Measurements from ENCODE around the gene FNBP1.
"Not testable (repeated sequence)": the region's sequence is repeated elsewhere in the genome, so short reads cannot be mapped to it uniquely, and the experiment has no call there.

FNBP1 gene

GRCh38 chr9:129991139-129991538 is 51.9 kb downstream of the FNBP1 start:
- not testable (repeated sequence) for DNase-seq (ENCODE audit: low read depth)

- no peak for DNase-seq (ENCODE audit: low read depth)
Observed at GRCh38 chr9:129990269-129991010, 52.5 kb downstream of the FNBP1 start.

DNA sequence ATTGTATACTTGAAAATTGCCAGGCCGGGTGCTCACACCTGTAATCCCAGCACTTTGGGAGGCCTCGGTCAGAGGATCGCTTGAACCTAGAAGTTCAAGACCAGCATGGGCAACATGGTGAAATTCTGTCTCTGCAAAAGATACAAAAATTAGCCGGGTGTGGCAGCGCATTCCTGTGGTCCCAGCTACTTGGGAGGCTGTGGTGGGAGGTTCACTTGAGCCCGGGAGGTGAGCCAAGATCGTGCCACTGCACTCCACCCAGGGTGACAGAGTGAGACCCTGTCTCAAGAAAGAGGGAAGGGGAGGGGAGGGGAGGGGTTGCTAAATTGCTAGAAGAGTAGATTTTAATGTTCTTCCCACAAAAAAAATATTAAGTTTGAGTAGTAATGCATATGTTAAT is 53.2 kb downstream of the FNBP1 start:
- DNase-seq (ENCODE audit: low read depth) = no peak

- DNase-seq (ENCODE audit: low read depth) = no peak
Observed at GRCh38 chr9:129989362-129989708, 53.7 kb downstream of the FNBP1 start.

- DNase-seq (ENCODE audit: low read depth) = no peak
Observed at GRCh38 chr9:129988607-129989361, 54.2 kb downstream of the FNBP1 start.

- DNase-seq (ENCODE audit: low read depth) = no peak
Observed at GRCh38 chr9:129987941-129988340, 55.0 kb downstream of the FNBP1 start.

GRCh38 chr9:129987047-129987446 is 55.9 kb downstream of the FNBP1 start:
- DNase-seq (ENCODE audit: low read depth) = no peak

GRCh38 chr9:129984589-129984988 is 58.4 kb downstream of the FNBP1 start:
- DNase-seq (ENCODE audit: low read depth) = not testable (repeated sequence)

DNA sequence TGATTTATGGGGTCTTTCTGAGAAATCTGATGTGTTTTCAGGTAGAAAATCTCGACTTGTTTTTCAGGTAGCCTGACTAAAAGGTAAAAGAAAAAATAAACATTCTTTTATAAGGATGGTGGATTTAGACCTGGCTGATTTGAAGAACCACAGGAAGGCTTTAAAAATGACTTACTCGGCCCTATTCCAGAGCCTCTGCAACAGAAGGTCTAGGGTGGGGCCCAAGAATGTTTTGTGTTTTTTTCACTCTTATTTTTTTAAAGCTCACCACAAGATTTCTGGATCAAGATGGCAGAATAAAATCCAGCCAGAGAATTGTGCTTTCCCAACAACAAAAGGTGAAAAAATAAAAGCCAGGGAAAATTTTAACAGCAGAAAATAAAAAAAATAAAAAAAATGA is 59.1 kb downstream of the FNBP1 start:
- no peak for DNase-seq (ENCODE audit: low read depth)

GRCh38 chr9:129981180-129981907 is 61.6 kb downstream of the FNBP1 start:
- no peak for DNase-seq (ENCODE audit: low read depth)

GRCh38 chr9:129980224-129980623 is 62.8 kb downstream of the FNBP1 start:
- DNase-seq (ENCODE audit: low read depth) = not testable (repeated sequence)

- no peak for DNase-seq (ENCODE audit: low read depth)
Observed at GRCh38 chr9:129979071-129979745, 63.8 kb downstream of the FNBP1 start.

DNA sequence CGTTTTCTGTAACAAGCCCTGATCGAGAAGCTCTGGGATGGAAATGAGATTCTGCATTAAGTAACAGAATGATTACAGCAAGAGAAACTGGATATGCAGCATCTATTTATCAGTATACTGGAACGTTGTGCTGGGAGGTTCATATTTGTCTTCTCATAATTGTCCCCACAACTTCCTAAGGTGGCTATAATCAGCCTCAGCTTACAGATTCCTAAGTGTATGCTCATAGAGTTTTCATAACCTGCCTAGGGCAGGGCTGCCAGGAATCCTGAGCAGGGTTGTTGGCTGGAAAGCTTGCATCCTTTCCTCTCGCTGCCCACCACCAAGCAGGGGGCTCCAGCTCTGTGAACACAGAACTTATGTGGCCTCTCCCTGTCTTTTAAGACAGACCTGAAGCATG is 70.2 kb downstream of the FNBP1 start:
- DNase-seq (ENCODE audit: low read depth) = no peak

DNA sequence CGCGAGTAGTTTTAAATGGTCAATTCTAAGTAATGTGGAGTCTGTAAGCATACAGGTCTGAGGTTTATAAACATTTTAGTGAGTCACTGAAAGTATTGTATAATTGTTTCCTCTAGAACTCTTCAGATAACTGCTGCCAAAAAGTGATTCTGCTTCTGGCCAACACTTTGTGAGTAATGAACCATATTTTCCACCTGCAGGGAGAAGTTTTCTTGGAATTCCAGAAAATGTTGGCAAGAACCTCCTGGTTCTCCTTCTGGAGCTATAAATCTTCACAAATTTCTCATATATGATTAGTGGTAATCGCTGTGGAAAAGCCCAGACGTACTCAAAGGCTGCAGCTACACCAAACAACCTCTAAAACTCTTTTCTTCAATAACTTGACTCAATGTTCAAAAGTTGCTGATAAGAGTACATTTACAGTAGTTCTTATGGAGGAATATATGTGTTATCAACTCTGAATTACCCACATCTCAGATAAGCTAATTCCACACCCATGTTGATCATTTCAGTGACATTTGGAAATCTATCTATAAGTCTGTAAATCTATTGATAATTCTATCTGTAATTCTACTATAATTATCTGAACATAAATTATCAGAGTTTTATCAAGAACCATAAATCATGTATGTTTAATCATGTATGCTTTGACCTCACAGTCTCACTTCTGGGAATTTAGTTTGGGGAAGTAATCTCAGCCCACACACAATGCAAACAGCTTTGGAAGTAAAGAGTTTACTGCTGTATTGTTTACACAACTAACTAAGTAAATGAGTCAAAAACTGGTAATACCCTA is 74.1 kb downstream of the FNBP1 start:
- peak; percentile 58 for DNase-seq (ENCODE audit: low read depth)

DNA sequence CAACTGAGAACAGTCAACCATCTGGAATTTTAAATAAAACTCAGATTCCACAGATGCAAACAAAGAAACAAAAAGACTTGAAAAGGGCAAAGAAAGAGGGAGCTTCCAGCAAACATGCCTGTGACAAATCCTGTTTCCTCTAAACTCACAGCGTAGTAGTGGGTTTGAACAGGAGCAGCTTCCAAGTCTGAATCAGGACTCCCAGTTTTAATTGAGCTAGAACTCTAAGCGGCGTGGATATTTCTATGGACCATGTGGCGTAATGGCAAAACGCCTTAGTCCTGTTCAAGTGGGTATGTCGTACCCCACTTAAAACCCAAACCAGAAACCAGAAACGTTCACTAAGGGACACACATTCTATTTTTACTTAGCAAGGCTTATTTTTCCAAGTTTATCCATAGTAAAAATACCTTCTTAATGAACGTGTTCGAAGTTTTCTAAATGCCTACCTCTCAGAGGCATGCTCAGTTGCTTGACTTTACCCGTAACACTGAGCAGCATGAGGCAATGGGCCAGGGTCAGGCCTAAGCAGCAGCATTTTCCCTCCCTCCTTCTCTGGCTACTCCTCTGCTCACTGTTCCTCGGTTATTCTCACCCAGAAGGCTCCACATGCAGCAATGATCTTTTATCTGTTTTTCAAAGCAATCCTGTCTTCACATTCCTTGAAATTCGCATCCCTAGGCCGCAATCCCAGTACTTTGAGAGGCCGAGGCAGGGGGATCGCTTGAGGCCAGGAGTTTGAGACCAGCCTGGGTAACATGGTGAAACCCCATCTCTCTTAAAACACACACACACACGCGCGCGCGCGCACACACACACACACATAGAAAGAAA is 77.9 kb downstream of the FNBP1 start:
- no peak for DNase-seq (ENCODE audit: low read depth)

- no peak for DNase-seq (ENCODE audit: low read depth)
Observed at GRCh38 chr9:129962889-129963703, 79.9 kb downstream of the FNBP1 start.

DNA sequence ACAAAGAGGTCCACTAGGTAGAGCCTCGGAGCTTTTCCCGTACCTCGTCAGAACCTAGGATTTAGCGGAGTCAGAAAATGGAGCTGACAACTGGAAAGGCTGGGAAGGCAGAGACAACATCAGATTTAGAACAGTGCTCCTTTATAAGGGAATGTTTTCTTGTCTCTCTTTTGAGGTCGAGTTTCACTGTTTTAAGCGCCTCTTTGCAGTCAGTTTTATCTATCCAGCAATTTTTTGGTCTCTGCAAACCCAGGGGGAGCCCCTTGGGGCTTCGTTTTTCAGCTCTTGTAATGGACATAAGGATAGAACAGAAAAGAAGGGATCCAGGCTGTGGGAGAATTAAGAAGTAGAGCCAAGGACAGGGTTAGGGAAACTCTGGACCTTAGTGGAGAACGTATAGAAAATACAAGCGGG is 80.5 kb downstream of the FNBP1 start:
- no peak for DNase-seq (ENCODE audit: low read depth)

DNA sequence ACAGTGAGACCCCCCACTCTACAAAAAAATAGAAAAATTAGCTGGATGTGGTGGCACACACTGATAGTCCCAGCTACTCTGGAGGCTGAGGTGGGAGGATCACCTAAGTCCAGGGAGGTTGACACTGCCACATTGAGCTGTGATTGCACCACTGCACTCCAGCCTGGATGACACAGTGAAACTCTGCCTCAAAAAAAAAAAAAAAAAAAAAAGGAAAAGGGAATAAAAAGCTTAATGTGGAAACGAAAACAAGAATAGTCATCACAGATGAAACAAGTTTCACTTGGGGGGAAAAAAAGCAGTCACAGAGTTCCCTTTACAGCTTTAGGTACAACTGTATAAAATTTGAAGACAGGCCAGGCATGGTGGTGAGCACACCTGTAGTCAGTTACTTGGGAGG is 84.2 kb downstream of the FNBP1 start:
- DNase-seq (ENCODE audit: low read depth) = no peak

GRCh38 chr9:129954868-129955550 is 88.0 kb downstream of the FNBP1 start:
- DNase-seq (ENCODE audit: low read depth) = no peak
